MM.1S (cell line): ENCODE results near the gene SLC38A11.

Source experiments
- EZH2phosphoT487 ChIP-seq: fragments of 300-600 bp; sonication (generic); IDR thresholded peaks from 2 replicates; pipeline ENCODE4 v1.6.1; 2018; ENCODE audit warnings: antibody characterized with exemption, low read length
- TF ChIP-seq, protein P1 (sequence below): fragments of 300-600 bp; sonication (generic); IDR thresholded peaks from 2 replicates; pipeline ENCODE4 v1.5.1; 2016; ENCODE audit warnings: antibody characterized with exemption, low read length, mixed read lengths

DNA sequence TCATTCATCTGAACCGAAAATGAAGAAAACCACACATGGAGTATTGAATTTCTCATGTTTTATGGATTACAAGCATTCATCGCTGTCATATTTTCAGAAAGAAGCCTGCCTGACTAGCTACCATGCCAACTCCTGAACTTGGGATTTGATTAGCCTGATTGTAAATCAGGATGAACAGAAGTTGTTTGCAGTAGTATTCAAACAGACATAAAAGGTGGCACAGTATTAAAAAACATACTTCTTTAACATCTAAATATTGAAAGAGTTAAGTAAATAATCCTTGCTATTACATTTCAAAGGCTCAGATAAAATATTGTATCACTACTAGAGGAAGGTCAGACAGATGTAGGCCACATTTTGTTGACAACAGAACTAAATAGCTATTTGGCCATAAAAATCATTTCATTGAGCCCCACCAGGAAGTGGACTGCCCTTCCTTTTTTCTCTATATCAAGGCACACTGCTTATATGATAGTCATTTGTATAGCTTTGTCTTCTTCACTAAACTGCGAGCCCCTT is 21.6 kb downstream of the SLC38A11 start:
- TF ChIP-seq, protein P1, sequence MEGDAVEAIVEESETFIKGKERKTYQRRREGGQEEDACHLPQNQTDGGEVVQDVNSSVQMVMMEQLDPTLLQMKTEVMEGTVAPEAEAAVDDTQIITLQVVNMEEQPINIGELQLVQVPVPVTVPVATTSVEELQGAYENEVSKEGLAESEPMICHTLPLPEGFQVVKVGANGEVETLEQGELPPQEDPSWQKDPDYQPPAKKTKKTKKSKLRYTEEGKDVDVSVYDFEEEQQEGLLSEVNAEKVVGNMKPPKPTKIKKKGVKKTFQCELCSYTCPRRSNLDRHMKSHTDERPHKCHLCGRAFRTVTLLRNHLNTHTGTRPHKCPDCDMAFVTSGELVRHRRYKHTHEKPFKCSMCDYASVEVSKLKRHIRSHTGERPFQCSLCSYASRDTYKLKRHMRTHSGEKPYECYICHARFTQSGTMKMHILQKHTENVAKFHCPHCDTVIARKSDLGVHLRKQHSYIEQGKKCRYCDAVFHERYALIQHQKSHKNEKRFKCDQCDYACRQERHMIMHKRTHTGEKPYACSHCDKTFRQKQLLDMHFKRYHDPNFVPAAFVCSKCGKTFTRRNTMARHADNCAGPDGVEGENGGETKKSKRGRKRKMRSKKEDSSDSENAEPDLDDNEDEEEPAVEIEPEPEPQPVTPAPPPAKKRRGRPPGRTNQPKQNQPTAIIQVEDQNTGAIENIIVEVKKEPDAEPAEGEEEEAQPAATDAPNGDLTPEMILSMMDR: no peak
- no peak for TF ChIP-seq EZH2phosphoT487
